SK-N-SH treated with all-trans-retinoic acid at 6 μM for 48 hours (cell line): ENCODE results near the gene ADAMTSL3.

Experiments used
- ATAC-seq: fragments of 200-7000 bp; cut with Tn5 transposase; 3 replicates; pipeline ENCODE4 v1.9.1; 2020; ENCODE audit warnings: mild to moderate bottlenecking, moderate library complexity
- BACH2 ChIP-seq: fragments of 250-450 bp; sonication (Bioruptor Pico); IDR thresholded peaks from 2 replicates; pipeline ENCODE4 v1.9.0; 2021; ENCODE audit warnings: mild to moderate bottlenecking, borderline replicate concordance
- CSDC2 ChIP-seq: fragments of 250-450 bp; sonication (Bioruptor Pico); IDR thresholded peaks from 2 replicates; pipeline ENCODE4 v1.5.0; 2020; ENCODE audit warnings: mild to moderate bottlenecking, moderate library complexity
- ESRRG ChIP-seq: fragments of 250-450 bp; sonication (Bioruptor Pico); IDR thresholded peaks from 2 replicates; pipeline ENCODE4 v1.6.1; 2021; ENCODE audit warnings: mild to moderate bottlenecking
- GLIS3 ChIP-seq: fragments of 250-450 bp; sonication (Bioruptor Pico); IDR thresholded peaks from 2 replicates; pipeline ENCODE4 v1.5.0; 2020; ENCODE audit warnings: mild to moderate bottlenecking, moderate library complexity
- ISL1 ChIP-seq: fragments of 250-450 bp; sonication (Bioruptor Pico); IDR thresholded peaks from 2 replicates; pipeline ENCODE4 v2.1.2; 2022; ENCODE audit warnings: mild to moderate bottlenecking, moderate library complexity
- OSR1 ChIP-seq: fragments of 250-450 bp; sonication (Bioruptor Pico); IDR thresholded peaks from 2 replicates; pipeline ENCODE4 v1.8.0; 2022; ENCODE audit warnings: moderate library complexity, mild to moderate bottlenecking, inconsistent platforms
- PPARA ChIP-seq: fragments of 250-450 bp; sonication (Bioruptor Pico); IDR thresholded peaks from 2 replicates; pipeline ENCODE4 v1.5.0; 2020; ENCODE audit warnings: mild to moderate bottlenecking, borderline replicate concordance
- RARB ChIP-seq: fragments of 250-450 bp; sonication (Bioruptor Pico); IDR thresholded peaks from 2 replicates; pipeline ENCODE4 v1.8.0; 2021; ENCODE audit warnings: mild to moderate bottlenecking, moderate library complexity
- SNAI2 ChIP-seq: fragments of 250-450 bp; sonication (Bioruptor Pico); IDR thresholded peaks from 2 replicates; pipeline ENCODE4 v1.5.0; 2020; ENCODE audit warnings: mild to moderate bottlenecking, moderate library complexity
- TCF4 ChIP-seq: fragments of 250-450 bp; sonication (Bioruptor Pico); IDR thresholded peaks from 2 replicates; pipeline ENCODE4 v1.8.0; 2021; ENCODE audit warnings: mild to moderate bottlenecking, moderate library complexity, borderline replicate concordance
- TOX ChIP-seq: fragments of 250-450 bp; sonication (Bioruptor Pico); IDR thresholded peaks from 2 replicates; pipeline ENCODE4 v1.8.0; 2021; ENCODE audit warnings: mild to moderate bottlenecking, moderate library complexity, borderline replicate concordance
- ZC3H10 ChIP-seq: fragments of 250-450 bp; sonication (Bioruptor Pico); IDR thresholded peaks from 2 replicates; pipeline ENCODE4 v1.5.1; 2021; ENCODE audit warnings: mild to moderate bottlenecking, moderate library complexity
- ZFP3 ChIP-seq: fragments of 250-450 bp; sonication (Bioruptor Pico); IDR thresholded peaks from 2 replicates; pipeline ENCODE4 v1.5.0; 2020; ENCODE audit warnings: mild to moderate bottlenecking, moderate library complexity
- ZFP30 ChIP-seq: fragments of 450-650 bp; formaldehyde crosslinking; IDR thresholded peaks from 2 replicates; pipeline ENCODE4 v1.5.0; 2022; ENCODE audit warnings: mild to moderate bottlenecking, moderate library complexity
- ZNF565 ChIP-seq: fragments of 450-650 bp; formaldehyde crosslinking; conservative IDR thresholded peaks from 2 replicates; pipeline ENCODE4 v1.5.0; 2020; ENCODE audit warnings: low read depth, mild to moderate bottlenecking, moderate library complexity
- ZNF70 ChIP-seq: fragments of 450-650 bp; formaldehyde crosslinking; IDR thresholded peaks from 2 replicates; pipeline ENCODE4 v1.5.0; 2020; ENCODE audit warnings: mild to moderate bottlenecking, moderate library complexity
- ZNF8 ChIP-seq: fragments of 450-650 bp; formaldehyde crosslinking; IDR thresholded peaks from 2 replicates; pipeline ENCODE4 v1.5.0; 2020; ENCODE audit warnings: mild to moderate bottlenecking, moderate library complexity
- TF ChIP-seq, protein P1 (sequence below): fragments of 250-450 bp; sonication (Bioruptor Pico); IDR thresholded peaks from 2 replicates; pipeline ENCODE4 v1.5.0; 2020; ENCODE audit warnings: mild to moderate bottlenecking, moderate library complexity
- TF ChIP-seq, protein P2 (sequence below): fragments of 250-450 bp; sonication (Bioruptor Pico); IDR thresholded peaks from 2 replicates; pipeline ENCODE4 v1.8.0; 2021; ENCODE audit warnings: low read depth, mild to moderate bottlenecking, moderate library complexity, borderline replicate concordance
- TF ChIP-seq, protein P3 (sequence below): fragments of 250-450 bp; sonication (Bioruptor Pico); IDR thresholded peaks from 2 replicates; pipeline ENCODE4 v1.8.0; 2020; ENCODE audit warnings: mild to moderate bottlenecking, moderate library complexity, borderline replicate concordance
- TF ChIP-seq, protein P4 (sequence below): fragments of 250-450 bp; sonication (Bioruptor Pico); IDR thresholded peaks from 2 replicates; pipeline ENCODE4 v1.5.1; 2020; ENCODE audit warnings: low read depth, mild to moderate bottlenecking, moderate library complexity

ADAMTSL3 gene

DNA sequence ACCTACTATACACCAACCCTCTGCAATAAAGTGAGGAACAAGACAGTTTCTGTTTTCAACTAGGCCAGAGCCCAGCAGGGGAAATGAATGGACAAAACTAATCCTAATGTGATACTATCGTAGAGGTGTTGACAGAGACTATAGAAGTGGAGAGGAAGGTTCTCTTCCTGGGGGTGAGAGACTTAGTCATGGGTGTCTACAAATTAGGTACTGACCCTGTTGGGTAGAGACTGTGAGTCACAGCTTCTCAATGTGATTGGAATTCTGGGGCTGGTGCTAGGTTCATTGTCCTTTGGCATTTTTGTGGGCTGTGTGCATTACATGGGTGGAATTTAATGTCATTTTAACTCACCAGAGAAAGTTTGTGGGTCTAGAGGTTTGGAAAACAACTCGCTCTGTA is 79.3 kb downstream of the ADAMTSL3 start:
- ATAC-seq = no peak
- TF ChIP-seq, protein P1, sequence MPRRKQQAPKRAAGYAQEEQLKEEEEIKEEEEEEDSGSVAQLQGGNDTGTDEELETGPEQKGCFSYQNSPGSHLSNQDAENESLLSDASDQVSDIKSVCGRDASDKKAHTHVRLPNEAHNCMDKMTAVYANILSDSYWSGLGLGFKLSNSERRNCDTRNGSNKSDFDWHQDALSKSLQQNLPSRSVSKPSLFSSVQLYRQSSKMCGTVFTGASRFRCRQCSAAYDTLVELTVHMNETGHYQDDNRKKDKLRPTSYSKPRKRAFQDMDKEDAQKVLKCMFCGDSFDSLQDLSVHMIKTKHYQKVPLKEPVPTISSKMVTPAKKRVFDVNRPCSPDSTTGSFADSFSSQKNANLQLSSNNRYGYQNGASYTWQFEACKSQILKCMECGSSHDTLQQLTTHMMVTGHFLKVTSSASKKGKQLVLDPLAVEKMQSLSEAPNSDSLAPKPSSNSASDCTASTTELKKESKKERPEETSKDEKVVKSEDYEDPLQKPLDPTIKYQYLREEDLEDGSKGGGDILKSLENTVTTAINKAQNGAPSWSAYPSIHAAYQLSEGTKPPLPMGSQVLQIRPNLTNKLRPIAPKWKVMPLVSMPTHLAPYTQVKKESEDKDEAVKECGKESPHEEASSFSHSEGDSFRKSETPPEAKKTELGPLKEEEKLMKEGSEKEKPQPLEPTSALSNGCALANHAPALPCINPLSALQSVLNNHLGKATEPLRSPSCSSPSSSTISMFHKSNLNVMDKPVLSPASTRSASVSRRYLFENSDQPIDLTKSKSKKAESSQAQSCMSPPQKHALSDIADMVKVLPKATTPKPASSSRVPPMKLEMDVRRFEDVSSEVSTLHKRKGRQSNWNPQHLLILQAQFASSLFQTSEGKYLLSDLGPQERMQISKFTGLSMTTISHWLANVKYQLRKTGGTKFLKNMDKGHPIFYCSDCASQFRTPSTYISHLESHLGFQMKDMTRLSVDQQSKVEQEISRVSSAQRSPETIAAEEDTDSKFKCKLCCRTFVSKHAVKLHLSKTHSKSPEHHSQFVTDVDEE (CRISPR knock-in tag) = no peak
- TF ChIP-seq ISL1 = no peak
- TF ChIP-seq CSDC2 = no peak
- TF ChIP-seq, protein P2, sequence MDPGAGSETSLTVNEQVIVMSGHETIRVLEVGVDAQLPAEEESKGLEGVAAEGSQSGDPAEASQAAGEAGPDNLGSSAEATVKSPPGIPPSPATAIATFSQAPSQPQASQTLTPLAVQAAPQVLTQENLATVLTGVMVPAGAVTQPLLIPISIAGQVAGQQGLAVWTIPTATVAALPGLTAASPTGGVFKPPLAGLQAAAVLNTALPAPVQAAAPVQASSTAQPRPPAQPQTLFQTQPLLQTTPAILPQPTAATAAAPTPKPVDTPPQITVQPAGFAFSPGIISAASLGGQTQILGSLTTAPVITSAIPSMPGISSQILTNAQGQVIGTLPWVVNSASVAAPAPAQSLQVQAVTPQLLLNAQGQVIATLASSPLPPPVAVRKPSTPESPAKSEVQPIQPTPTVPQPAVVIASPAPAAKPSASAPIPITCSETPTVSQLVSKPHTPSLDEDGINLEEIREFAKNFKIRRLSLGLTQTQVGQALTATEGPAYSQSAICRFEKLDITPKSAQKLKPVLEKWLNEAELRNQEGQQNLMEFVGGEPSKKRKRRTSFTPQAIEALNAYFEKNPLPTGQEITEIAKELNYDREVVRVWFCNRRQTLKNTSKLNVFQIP (CRISPR knock-in tag) = no peak
- no peak for TF ChIP-seq ESRRG (CRISPR knock-in tag)

DNA sequence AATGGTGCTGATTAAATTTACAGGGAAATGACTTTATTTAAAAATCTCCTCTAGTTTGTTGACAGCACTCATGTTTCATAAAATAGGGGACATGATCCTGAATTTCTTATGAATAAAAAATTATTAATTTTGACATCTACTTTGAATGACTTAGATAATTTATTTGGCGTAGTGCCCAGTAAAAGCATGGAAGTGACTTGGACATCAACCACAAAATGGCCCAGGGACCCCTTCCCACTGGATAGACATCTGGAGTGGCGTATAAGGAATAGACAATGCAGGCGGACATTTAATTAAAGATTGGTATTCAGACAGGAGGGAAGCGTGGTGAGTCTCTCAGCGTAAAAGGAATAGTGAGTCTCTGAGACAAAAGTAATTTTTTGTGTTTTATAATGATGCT is 79.8 kb downstream of the ADAMTSL3 start:
- no peak for ATAC-seq
- TF ChIP-seq ESRRG (CRISPR knock-in tag) (no peak), ZFP3 (CRISPR knock-in tag) (no peak), SNAI2 (no peak), ZC3H10 (CRISPR knock-in tag) (no peak), GLIS3 (no peak), ZFP30 (CRISPR knock-in tag) (no peak), ZNF565 (CRISPR knock-in tag) (no peak), ZNF70 (CRISPR knock-in tag) (no peak), TOX (CRISPR knock-in tag) (no peak), PPARA (no peak)
- TF ChIP-seq, protein P2 (CRISPR knock-in tag) = no peak
- TF ChIP-seq, protein P3, sequence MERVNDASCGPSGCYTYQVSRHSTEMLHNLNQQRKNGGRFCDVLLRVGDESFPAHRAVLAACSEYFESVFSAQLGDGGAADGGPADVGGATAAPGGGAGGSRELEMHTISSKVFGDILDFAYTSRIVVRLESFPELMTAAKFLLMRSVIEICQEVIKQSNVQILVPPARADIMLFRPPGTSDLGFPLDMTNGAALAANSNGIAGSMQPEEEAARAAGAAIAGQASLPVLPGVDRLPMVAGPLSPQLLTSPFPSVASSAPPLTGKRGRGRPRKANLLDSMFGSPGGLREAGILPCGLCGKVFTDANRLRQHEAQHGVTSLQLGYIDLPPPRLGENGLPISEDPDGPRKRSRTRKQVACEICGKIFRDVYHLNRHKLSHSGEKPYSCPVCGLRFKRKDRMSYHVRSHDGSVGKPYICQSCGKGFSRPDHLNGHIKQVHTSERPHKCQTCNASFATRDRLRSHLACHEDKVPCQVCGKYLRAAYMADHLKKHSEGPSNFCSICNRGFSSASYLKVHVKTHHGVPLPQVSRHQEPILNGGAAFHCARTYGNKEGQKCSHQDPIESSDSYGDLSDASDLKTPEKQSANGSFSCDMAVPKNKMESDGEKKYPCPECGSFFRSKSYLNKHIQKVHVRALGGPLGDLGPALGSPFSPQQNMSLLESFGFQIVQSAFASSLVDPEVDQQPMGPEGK (CRISPR knock-in tag) = no peak
- TF ChIP-seq, protein P4, sequence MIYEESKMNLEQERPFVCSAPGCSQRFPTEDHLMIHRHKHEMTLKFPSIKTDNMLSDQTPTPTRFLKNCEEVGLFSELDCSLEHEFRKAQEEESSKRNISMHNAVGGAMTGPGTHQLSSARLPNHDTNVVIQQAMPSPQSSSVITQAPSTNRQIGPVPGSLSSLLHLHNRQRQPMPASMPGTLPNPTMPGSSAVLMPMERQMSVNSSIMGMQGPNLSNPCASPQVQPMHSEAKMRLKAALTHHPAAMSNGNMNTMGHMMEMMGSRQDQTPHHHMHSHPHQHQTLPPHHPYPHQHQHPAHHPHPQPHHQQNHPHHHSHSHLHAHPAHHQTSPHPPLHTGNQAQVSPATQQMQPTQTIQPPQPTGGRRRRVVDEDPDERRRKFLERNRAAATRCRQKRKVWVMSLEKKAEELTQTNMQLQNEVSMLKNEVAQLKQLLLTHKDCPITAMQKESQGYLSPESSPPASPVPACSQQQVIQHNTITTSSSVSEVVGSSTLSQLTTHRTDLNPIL (CRISPR knock-in tag) = no peak

DNA sequence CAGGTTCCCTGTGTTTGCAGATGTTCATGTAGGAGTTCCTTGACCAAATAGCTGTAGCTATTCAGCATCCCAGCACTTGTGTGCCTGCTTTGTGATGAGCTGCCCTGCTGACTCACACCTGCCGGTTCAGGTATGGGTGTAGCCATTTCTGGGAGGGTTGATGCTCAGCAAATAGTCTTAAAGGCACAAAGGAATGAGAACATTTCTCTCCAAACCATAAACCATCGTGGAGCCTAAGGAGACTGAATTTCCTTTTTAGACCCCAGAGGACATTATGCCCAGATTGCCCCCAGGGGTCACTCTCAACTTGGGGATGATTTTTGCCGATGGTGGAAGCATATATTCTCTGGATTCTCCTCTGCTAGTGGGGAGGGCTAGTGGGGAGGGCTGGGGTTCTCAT is 80.6 kb downstream of the ADAMTSL3 start:
- ATAC-seq = no peak
- TF ChIP-seq, protein P3 (CRISPR knock-in tag) = no peak
- TF ChIP-seq TOX (CRISPR knock-in tag) = no peak
- TF ChIP-seq RARB (CRISPR knock-in tag) = no peak
- no peak for TF ChIP-seq ZFP30 (CRISPR knock-in tag)
- TF ChIP-seq, protein P1 (CRISPR knock-in tag) = no peak
- TF ChIP-seq SNAI2 = no peak
- no peak for TF ChIP-seq CSDC2
- no peak for TF ChIP-seq OSR1
- TF ChIP-seq ISL1 = no peak
- TF ChIP-seq ZNF70 (CRISPR knock-in tag) = no peak
- TF ChIP-seq, protein P4 (CRISPR knock-in tag) = no peak
- no peak for TF ChIP-seq TCF4
- no peak for TF ChIP-seq ESRRG (CRISPR knock-in tag)
- TF ChIP-seq ZNF565 (CRISPR knock-in tag) = no peak
- TF ChIP-seq BACH2 = no peak
- TF ChIP-seq ZNF8 (CRISPR knock-in tag) = no peak
- TF ChIP-seq ZFP3 (CRISPR knock-in tag) = no peak
- TF ChIP-seq ZC3H10 (CRISPR knock-in tag) = no peak
